Panc1 (cell line): ENCODE results near the gene IWS1.

Source experiments
- CTCF ChIP-seq: fragments of 450-650 bp; IDR thresholded peaks from 2 replicates; pipeline ENCODE4 v1.5.1; 2017; ENCODE audit warnings: mild to moderate bottlenecking
- POLR2AphosphoS5 ChIP-seq: IDR thresholded peaks from 2 replicates; pipeline ENCODE4 v1.6.1; 2012; ENCODE audit warnings: mild to moderate bottlenecking, low read depth, low read length, moderate library complexity
- REST ChIP-seq, 2 experiments: IDR thresholded peaks; 2 replicates each; pipeline ENCODE4 v1.6.1; 2011 to 2012; ENCODE audit warnings: low read depth in 2 of 2, control low read depth in 1 of 2, low read length in 1 of 2, mild to moderate bottlenecking in 1 of 2, moderate library complexity in 1 of 2; ENCODE audit not compliant: insufficient read depth in 1 of 2
- SIN3A ChIP-seq: IDR thresholded peaks from 2 replicates; pipeline ENCODE4 v1.6.1; 2012; ENCODE audit warnings: low read depth, mild to moderate bottlenecking, low read length, moderate library complexity, borderline replicate concordance; ENCODE audit not compliant: insufficient read depth

GRCh38 chr2:127486247-127487058 lies 39.8 kb downstream of the IWS1 start:
- TF ChIP-seq CTCF (no peak), POLR2AphosphoS5 (no peak), SIN3A (no peak), REST (IDR thresholded peaks at IDR 0.05; ENCODE audit: insufficient read depth in 1 of 2, low read depth in 2 of 2, low read length in 1 of 2) (no peak)
